HG02970 (cell line): Measurements from ENCODE around the gene PLXNC1.
A peak's percentile ranks its signal among the peaks of the same experiment; 100 is the strongest.

Experiments used
- ATAC-seq: cut with Tn5 transposase; IDR thresholded peaks from one replicate; pipeline ENCODE4 v1.9.1; 2021; ENCODE audit warnings: mild to moderate bottlenecking, moderate library complexity, moderate number of reproducible peaks; ENCODE audit not compliant: unreplicated experiment, low FRiP score

Gene PLXNC1

DNA sequence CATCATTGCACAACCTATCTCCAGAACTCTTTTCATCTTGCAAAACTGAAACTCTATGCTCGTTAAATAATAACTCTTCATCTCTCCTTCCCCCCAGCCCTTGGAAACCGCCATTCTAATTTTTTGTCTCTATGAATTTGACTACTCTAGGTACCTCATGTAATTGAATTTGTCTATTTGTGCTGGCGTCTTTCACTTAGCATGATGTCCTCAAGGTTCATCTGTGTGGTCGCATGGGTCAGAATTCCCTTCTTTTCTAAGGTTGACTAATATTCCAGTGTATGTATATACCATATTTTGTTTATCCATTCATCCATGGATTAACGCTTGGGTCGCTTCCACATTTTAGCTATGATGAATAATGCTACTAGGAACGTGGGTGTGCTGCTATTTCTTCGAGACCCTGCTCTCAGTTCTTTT, 80.1 kb downstream of the PLXNC1 start:
- ATAC-seq: no peak

- no peak for ATAC-seq
These were observed 81.5 kb downstream of the PLXNC1 start for GRCh38 chr12:94229902-94230301.

GRCh38 chr12:94230357-94230905, 82.1 kb downstream of the PLXNC1 start:
- no peak for ATAC-seq

DNA sequence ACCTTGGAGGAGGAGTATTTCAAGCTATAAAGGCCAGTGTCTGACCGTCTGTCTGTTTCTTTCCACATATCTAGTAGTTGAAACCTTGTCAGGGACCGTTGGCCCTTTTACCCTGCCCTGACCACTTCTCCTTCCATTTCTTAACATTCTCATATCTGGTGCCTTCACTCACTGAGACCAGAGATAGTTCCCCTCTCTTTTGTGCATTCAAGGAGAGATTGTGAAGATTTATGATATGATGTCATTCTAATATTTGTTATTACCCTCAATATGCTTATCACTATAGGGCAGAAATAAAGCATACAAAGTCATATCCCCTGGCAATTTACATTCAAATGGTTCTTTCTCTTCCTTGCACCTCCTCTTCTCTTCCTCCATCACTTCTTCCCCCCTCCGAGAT, 83.3 kb downstream of the PLXNC1 start:
- ATAC-seq: no peak

GRCh38 chr12:94235848-94236247, 87.5 kb downstream of the PLXNC1 start:
- ATAC-seq: no peak

GRCh38 chr12:94239332-94239993, 91.1 kb downstream of the PLXNC1 start:
- no peak for ATAC-seq

DNA sequence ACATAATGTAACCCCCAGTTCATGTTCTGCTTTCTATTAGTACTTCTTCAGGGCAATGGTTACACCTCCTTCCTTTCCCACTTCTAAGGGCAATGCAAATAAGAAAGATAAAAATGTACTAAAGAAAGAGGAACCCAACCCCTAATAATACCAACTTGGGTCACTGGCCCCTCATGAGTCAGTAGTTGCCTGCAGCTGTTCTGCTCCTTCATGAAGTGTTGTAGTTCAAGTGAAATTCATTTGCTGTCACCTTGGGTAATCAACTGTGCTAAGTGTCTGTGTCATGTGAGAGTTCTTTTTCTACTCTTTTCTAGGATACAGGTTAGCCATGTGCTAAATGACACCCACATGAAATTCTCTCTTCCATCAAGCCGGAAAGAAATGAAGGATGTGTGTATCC, 91.8 kb downstream of the PLXNC1 start:
- peak; percentile 55 for ATAC-seq

GRCh38 chr12:94242901-94243300, 94.5 kb downstream of the PLXNC1 start:
- ATAC-seq: no peak

GRCh38 chr12:94244165-94245133, 96.1 kb downstream of the PLXNC1 start:
- ATAC-seq: no peak

GRCh38 chr12:94245631-94246383, 97.4 kb downstream of the PLXNC1 start:
- ATAC-seq: no peak

DNA sequence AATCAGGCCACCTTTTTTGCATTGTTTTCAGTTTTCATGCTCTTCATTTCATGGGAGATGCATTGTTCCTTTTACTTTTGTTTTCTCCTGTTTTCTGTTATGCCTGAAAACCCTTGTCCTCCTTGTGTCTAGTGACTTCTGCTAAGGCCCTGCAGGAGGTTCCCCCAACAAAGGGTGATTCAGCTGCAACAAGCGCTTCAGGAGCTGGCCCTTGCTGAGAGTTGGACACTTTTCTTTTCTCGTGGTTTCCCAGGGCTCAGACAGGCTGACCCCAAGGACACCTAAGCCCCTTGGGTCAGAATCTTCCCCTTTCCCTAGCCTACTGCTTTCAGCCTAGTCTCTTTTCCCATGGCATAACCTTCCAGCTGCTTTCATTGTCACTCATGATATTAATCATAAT, 98.9 kb downstream of the PLXNC1 start:
- no peak for ATAC-seq

GRCh38 chr12:94248582-94248981, 100.2 kb downstream of the PLXNC1 start:
- no peak for ATAC-seq

- ATAC-seq: no peak
These were observed 101.8 kb downstream of the PLXNC1 start for GRCh38 chr12:94250130-94250529.

DNA sequence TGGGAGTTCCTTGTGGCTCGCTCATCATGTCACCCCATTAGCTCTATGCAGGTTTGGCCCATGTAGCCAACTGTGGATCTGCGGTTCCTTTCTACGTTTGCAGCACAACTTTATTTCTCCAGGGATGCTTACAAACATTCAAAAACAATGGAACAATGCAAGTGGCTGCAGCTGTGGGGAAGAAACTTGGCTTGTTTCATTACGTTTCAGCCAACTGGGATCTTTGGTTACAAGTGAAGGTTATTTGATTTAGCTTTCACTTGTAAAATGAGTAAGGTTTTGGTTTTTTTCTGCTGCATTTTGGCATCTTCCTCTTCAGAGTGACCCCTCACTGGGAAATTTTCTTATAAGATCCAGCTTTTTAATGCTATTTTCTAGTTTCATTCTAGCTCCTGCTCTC, 105.9 kb downstream of the PLXNC1 start:
- no peak for ATAC-seq

DNA sequence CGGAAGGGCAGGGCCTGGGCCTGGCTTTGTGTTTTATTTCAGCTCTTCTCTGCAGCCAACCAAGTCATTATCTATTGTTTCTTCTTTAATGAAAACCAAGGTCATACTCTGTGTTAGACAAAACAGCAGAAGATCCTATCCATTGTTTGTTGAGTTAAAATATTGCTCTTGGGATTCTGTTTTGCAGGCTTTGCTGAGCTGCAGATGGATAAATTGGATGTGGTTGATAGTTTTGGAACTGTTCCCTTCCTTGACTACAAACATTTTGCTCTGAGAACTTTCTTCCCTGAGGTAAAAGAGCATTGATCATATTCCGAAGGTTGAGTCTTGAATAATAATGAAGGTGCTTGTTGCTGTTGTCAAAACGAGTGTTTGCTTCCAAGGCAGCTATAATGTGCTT, 106.6 kb downstream of the PLXNC1 start:
- no peak for ATAC-seq

DNA sequence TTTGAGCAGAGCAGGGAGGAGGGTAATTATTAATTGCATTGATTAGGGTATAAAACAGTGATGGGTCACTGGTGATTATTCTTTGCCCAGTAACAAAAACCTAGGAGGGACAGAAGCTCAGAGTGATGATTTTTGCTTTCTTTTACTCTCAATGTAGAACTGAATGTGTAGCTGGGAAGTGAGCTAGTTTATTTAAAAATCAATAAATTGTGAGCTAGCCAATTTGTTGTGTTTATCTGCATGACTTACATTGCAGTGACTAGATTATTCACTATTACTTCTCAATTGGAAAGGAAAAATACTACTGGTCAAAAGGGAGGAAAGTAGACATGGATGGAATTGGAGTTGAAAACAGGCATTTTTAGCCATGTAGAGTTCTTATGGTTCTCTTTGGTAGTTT, 107.1 kb downstream of the PLXNC1 start:
- no peak for ATAC-seq

- ATAC-seq: no peak
These were observed 110.2 kb downstream of the PLXNC1 start for GRCh38 chr12:94258593-94258992.

DNA sequence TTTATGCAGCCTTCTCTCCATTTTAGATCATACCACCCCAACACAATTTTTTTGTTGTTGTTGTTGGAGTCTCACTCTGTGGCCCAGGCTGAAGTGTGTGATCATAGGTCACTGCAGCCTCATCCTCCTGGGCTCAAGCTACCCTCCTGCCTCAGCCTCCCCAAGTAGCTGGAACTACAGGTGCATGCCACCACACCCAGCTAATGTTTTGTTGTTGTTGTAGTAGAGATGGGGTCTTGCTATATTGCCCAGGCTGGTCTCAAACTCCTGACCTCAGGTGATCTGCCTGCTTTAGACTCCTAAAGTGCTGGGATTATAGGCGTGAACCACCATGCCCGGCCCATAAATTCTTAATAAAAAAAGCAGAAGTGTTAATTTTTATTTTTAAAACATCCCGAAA, 111.6 kb downstream of the PLXNC1 start:
- no peak for ATAC-seq

GRCh38 chr12:94260717-94261116, 112.3 kb downstream of the PLXNC1 start:
- ATAC-seq: no peak

DNA sequence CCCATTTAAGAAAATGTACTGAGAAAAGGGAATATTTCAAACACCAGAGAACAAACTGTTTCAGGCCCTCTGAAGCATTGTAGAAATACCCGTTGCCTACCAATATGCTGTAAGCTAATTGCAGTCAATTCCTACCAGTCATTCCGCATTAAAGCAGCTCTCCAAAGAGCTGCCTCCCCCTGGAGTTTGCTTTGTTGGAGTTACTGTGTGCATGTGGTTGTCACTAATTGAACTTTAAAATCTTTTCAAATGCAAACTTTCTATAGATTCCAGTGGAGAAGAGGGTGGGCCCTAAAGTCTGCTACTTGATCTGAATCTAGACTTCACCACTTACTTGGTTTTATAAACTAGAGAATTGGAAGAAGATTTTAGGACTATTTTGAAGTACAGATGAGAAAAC, 112.7 kb downstream of the PLXNC1 start:
- ATAC-seq: no peak

DNA sequence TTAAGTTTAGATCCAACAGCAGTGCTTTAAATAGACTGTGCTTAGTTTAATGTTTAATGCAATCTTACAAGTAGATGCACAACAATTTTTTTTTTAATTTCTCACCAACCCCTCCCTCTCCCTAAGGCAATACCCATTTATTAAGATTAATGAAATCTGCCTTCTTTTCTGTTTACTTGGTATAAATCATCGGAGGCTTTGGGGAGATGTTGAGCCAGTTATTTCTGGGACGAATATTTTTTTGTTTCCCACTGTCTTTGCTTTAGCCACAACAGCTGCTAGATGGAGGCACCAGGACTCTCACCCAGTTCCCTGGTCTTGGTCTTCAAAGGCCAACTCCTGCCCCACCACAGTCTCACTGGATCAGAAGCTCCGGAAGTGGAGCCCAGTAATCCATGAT, 113.4 kb downstream of the PLXNC1 start:
- ATAC-seq: no peak
